H1 (cell line): ENCODE measurements around the gene SLC22A23. TPM values are rescaled to one million over a fixed set of nuclear protein-coding genes. Genes with fewer than 3 reads are reported as not detected.

ENCODE experiments used
- CTBP2 ChIP-seq: IDR thresholded peaks from 2 replicates; pipeline ENCODE4 v1.7.0; 2011; ENCODE audit warnings: borderline replicate concordance, mild to moderate bottlenecking, moderate library complexity, mixed read lengths, low read length; ENCODE audit not compliant: insufficient read depth, insufficient read length
- KDM1A ChIP-seq: fragments of 200-600, 300-600 bp; sonication (generic); IDR thresholded peaks from 2 replicates; pipeline ENCODE4 v1.7.1; 2016; ENCODE audit warnings: mild to moderate bottlenecking, low read length, borderline replicate concordance
- KDM4A ChIP-seq: IDR thresholded peaks from one replicate; pipeline ENCODE4 v1.7.1; 2012; ENCODE audit warnings: low read depth, mild to moderate bottlenecking, moderate library complexity, low read length, inconsistent platforms; ENCODE audit not compliant: severe bottlenecking
- KDM5A ChIP-seq: fragments of 200-600 bp; IDR thresholded peaks from 2 replicates; pipeline ENCODE4 v1.7.1; 2012; ENCODE audit warnings: mild to moderate bottlenecking, low read length, inconsistent platforms, mixed read lengths
- POLR2A ChIP-seq, 2 experiments: IDR thresholded peaks; 1 replicate in 1 of 2; 2 replicates in 1 of 2; pipeline ENCODE4 v1.6.1; 2011; ENCODE audit warnings: low read depth in 2 of 2, low read length in 2 of 2, mild to moderate bottlenecking in 2 of 2; ENCODE audit errors: control extremely low read depth in 1 of 2
- SRF ChIP-seq: IDR thresholded peaks from 2 replicates; pipeline ENCODE4 v1.6.1; 2011; ENCODE audit warnings: mild to moderate bottlenecking, low read depth, low read length, moderate library complexity
- polyA plus RNA-seq, 7 experiments: library from polyadenylated mRNA; depleted of rRNA in 3 of 7; stranded (reverse) in 5 of 7; unstranded in 2 of 7; fragments of >200 nt in 5 of 7; fragments of 200-250 nt in 2 of 7; gene quantifications; 1 replicate in 5 of 7; 2 replicates in 1 of 7; 4 replicates in 1 of 7; pipeline versions ENCODE4 v1.2.1 to v1.2.3, GENCODE V29; 2011 to 2013; ENCODE audit warnings: missing spikeins in 2 of 7, mixed read lengths in 2 of 7
- total RNA-seq: library from RNA; stranded (reverse); fragmentation: NEBNext Ultra II Directional; extraction: Animal tissue kit (Norgen Biotek cat#: 25700); gene quantifications from 2 replicates; pipeline ENCODE4 v1.2.1, GENCODE V29; 2021

The SLC22A23 gene
- total and polyA plus RNA-seq, 2 of the 8 experiments (the other 6 are each of a cell fraction or from before 2014, with no cell fraction given) = 9.9 to 38.4 TPM

- TF ChIP-seq KDM5A (no peak), KDM1A (no peak), POLR2A (IDR thresholded peaks at IDR 0.05; ENCODE audit: control extremely low read depth in 1 of 2, low read depth in 2 of 2, low read length in 2 of 2) (no peak), SRF (no peak), CTBP2 (no peak), KDM4A (no peak)
- TF ChIP-seq, all 59 proteins: peak for 0
Measured at GRCh38 chr6:3323148-3323547, 133.7 kb downstream of the SLC22A23 start (continued).
